Kidney (tissue), 11 donors: ENCODE measurements around the gene FCGR3B. TPM values are rescaled to one million over a fixed set of nuclear protein-coding genes. Genes with fewer than 3 reads are reported as not detected.
"Not testable (repeated sequence)": the region's sequence is repeated elsewhere in the genome, so short reads cannot be mapped to it uniquely, and the experiment has no call there.

Experiments used
- DNase-seq, 5 donors: peaks; one replicate each; pipeline ENCODE4 v3.0.0-alpha.2; 2013 to 2020
- FAIRE-seq: peaks from 2 replicates; lab custom pipeline; 2012; peaks lifted over from hg19 to GRCh38; lab: Jason Lieb, UNC
- H3K27ac ChIP-seq, 2 donors: one replicate each; pipeline ENCODE4 v1.7.0; 2013; ENCODE audit warnings: low read depth in 2 of 2, low read length in 2 of 2, inconsistent platforms in 1 of 2
- H3K27me3 ChIP-seq: one replicate; pipeline ENCODE4 v1.7.1; 2013; ENCODE audit warnings: low read length, inconsistent platforms; ENCODE audit not compliant: control insufficient read depth, insufficient read depth
- H3K36me3 ChIP-seq, 3 donors: one replicate each; pipeline versions ENCODE4 v1.7.0 to v1.7.1; 2013; ENCODE audit warnings: low read length in 3 of 3, control low read depth in 1 of 3, inconsistent platforms in 1 of 3; ENCODE audit not compliant: insufficient read depth in 3 of 3, control insufficient read depth in 2 of 3
- H3K4me1 ChIP-seq, 3 donors: one replicate each; pipeline versions ENCODE4 v1.7.0 to v1.7.1; 2013; ENCODE audit warnings: low read length in 3 of 3, inconsistent platforms in 1 of 3, low read depth in 1 of 3; ENCODE audit not compliant: control insufficient read depth in 2 of 3, insufficient read depth in 2 of 3
- H3K4me3 ChIP-seq, 3 donors: one replicate each; pipeline versions ENCODE4 v1.7.0 to v1.8.1; 2013; ENCODE audit warnings: low read length in 3 of 3, control low read depth in 1 of 3, inconsistent platforms in 1 of 3
- H3K9ac ChIP-seq, 3 donors: one replicate each; pipeline versions ENCODE4 v1.7.0 to v1.7.1; 2013; ENCODE audit warnings: low read length in 3 of 3, control low read depth in 1 of 3, inconsistent platforms in 1 of 3
- H3K9me3 ChIP-seq, 3 donors: one replicate each; pipeline versions ENCODE4 v1.7.0 to v1.7.1; 2013; ENCODE audit warnings: low read length in 3 of 3, control low read depth in 1 of 3, inconsistent platforms in 1 of 3; ENCODE audit not compliant: control insufficient read depth in 2 of 3, insufficient read depth in 1 of 3
- intact Hi-C: fragments of 100-400 bp; cut with DNase I; formaldehyde crosslinking; loops from one replicate; pipeline ENCODE4 v1.11.1; 2022
- polyA plus RNA-seq: library from polyadenylated mRNA; stranded (reverse); fragments of 350-450 nt; fragmentation: Illumina TruSeq; extraction: RNeasy Lipid Tissue Mini Kit (QIAGEN cat#74804); gene quantifications from one replicate; pipeline ENCODE4 v1.2.3, GENCODE V29; 2014; ENCODE audit warnings: low read depth, low replicate concordance; ENCODE audit not compliant: insufficient read depth
- total RNA-seq: library from RNA; stranded (reverse); fragmentation: NEBNext Ultra II Directional; extraction: Animal tissue kit (Norgen Biotek cat#: 25700); gene quantifications from one replicate; pipeline ENCODE4 v1.2.1, GENCODE V29; 2021
- donor health status: control.
- donor health status: control.
- donor health status: DM: yes; HTN: yes; CAD: no.
- donor health status: Normal renal cell carcinoma (clear cell type).

Gene FCGR3B
- total and polyA plus RNA-seq, 2 donors from 2014 or later, result 4.3 TPM; not detected in 1

- H3K36me3 ChIP-seq, H3K27ac ChIP-seq, H3K9me3 ChIP-seq, H3K4me1 ChIP-seq, FAIRE-seq, H3K9ac ChIP-seq, H3K4me3 ChIP-seq, intact Hi-C loops, H3K27me3 ChIP-seq: not testable (repeated sequence)
- DNase-seq, result peak in 1 of 5 donors; percentile 58
Measured at GRCh38 chr1:161606541-161607336, 24.2 kb downstream of the FCGR3B start.

- H3K9ac ChIP-seq, H3K27ac ChIP-seq, FAIRE-seq, H3K9me3 ChIP-seq, H3K36me3 ChIP-seq, H3K4me1 ChIP-seq, H3K4me3 ChIP-seq, intact Hi-C loops, H3K27me3 ChIP-seq: not testable (repeated sequence)
- DNase-seq, result peak in 2 of 5 donors; percentile 20 to 80
Measured at GRCh38 chr1:161605762-161606540, 25.0 kb downstream of the FCGR3B start.

GRCh38 chr1:161605024-161605423 is 26.0 kb downstream of the FCGR3B start:
- H3K4me3 ChIP-seq, H3K4me1 ChIP-seq, H3K9me3 ChIP-seq, H3K9ac ChIP-seq, intact Hi-C loops, H3K27me3 ChIP-seq, H3K27ac ChIP-seq, H3K36me3 ChIP-seq, FAIRE-seq: not testable (repeated sequence)
- DNase-seq, result peak in 1 of 5 donors; percentile 54

GRCh38 chr1:161597077-161597476 is 33.9 kb downstream of the FCGR3B start:
- DNase-seq, FAIRE-seq, H3K9ac ChIP-seq, H3K36me3 ChIP-seq, H3K4me1 ChIP-seq, intact Hi-C loops, H3K27me3 ChIP-seq, H3K27ac ChIP-seq, H3K9me3 ChIP-seq, H3K4me3 ChIP-seq: not testable (repeated sequence)

- intact Hi-C loops, H3K36me3 ChIP-seq, DNase-seq, H3K9ac ChIP-seq, H3K27me3 ChIP-seq, H3K4me1 ChIP-seq, FAIRE-seq, H3K4me3 ChIP-seq, H3K9me3 ChIP-seq: not testable (repeated sequence)
- H3K27ac ChIP-seq, result peak overlapping the region in 1 of 2 donors; percentile 53
Measured at GRCh38 chr1:161595583-161595982, 35.4 kb downstream of the FCGR3B start.

- H3K27me3 ChIP-seq, H3K4me1 ChIP-seq, intact Hi-C loops, H3K36me3 ChIP-seq, H3K9me3 ChIP-seq, H3K9ac ChIP-seq, FAIRE-seq, H3K4me3 ChIP-seq: not testable (repeated sequence)
- DNase-seq, result peak in 1 of 5 donors; percentile 51
- peak overlapping the region in 1 of 2 donors; percentile 53 for H3K27ac ChIP-seq
Measured at GRCh38 chr1:161595173-161595572, 35.8 kb downstream of the FCGR3B start.

GRCh38 chr1:161594269-161594984 is 36.5 kb downstream of the FCGR3B start:
- H3K27me3 ChIP-seq, H3K9ac ChIP-seq, H3K4me1 ChIP-seq, DNase-seq, H3K9me3 ChIP-seq, FAIRE-seq, H3K27ac ChIP-seq, H3K4me3 ChIP-seq, H3K36me3 ChIP-seq, intact Hi-C loops: not testable (repeated sequence)
